ENCODE results near the gene ATF6. TPM values are rescaled to one million over a fixed set of nuclear protein-coding genes. Genes with fewer than 3 reads are reported as not detected.

Gene ATF6
- total RNA-seq, 2 experiments from 2014 or later: 16.2 to 17.1 TPM

DNA sequence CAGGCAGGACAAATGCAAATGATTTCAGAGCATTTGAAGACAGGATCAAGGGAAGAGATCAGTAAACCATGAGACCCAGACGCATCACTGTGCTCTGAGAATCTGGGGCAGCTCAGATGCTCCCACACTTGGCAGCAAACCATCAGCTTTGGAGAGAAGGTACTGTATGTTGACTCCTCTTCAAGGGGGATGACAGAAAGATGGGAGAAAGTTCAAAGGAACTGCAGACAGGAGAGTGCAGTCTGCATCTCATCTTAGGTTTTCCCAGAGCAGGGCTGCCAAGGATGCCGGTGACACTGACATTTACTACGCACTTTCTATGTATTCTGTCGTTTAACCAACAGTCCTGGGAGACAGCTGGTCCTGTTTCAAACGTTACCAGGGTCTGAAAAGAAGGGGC is 221.8 kb downstream of the ATF6 start:
- intact Hi-C loops (cut with DNase I, micrococcal nuclease): no loop called here
- TF ChIP-seq, protein P1, sequence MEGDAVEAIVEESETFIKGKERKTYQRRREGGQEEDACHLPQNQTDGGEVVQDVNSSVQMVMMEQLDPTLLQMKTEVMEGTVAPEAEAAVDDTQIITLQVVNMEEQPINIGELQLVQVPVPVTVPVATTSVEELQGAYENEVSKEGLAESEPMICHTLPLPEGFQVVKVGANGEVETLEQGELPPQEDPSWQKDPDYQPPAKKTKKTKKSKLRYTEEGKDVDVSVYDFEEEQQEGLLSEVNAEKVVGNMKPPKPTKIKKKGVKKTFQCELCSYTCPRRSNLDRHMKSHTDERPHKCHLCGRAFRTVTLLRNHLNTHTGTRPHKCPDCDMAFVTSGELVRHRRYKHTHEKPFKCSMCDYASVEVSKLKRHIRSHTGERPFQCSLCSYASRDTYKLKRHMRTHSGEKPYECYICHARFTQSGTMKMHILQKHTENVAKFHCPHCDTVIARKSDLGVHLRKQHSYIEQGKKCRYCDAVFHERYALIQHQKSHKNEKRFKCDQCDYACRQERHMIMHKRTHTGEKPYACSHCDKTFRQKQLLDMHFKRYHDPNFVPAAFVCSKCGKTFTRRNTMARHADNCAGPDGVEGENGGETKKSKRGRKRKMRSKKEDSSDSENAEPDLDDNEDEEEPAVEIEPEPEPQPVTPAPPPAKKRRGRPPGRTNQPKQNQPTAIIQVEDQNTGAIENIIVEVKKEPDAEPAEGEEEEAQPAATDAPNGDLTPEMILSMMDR (IDR thresholded peaks at IDR 0.05): no peak
- DNase-seq: no peak
- Mint-ChIP-seq H3K4me3 (no peak overlapping the region), H3K4me1 (ENCODE audit: low read depth) (no peaks in the 10 kb centered on the region), H3K27ac (no peak overlapping the region), H3K9me3 (peaks cover 3% of the 10 kb centered on the region), H3K27me3 (no peaks in the 10 kb centered on the region), H3K36me3 (ENCODE audit: low read depth) (no peaks in the 10 kb centered on the region)
- Histone ChIP-seq H3K27me3 (ENCODE audit: control insufficient read depth in 1 of 2, insufficient read depth in 2 of 2, low read length in 2 of 2) (no peaks in the 10 kb centered on the region), H3K27ac (ENCODE audit: low read depth in 1 of 2, low read length in 2 of 2) (no peak overlapping the region), H3K4me1 (ENCODE audit: insufficient read depth, low read length) (no peaks in the 10 kb centered on the region), H3K36me3 (ENCODE audit: insufficient read depth, low read length) (no peaks in the 10 kb centered on the region), H3K9me3 (ENCODE audit: control insufficient read depth in 1 of 2, insufficient read depth in 1 of 2, low read length in 2 of 2) (peaks cover 6 to 9% of the 10 kb centered on the region in 2 experiments), H3K4me3 (ENCODE audit: low read length) (no peak overlapping the region)
- ChIA-PET POLR2A (no interaction called here), CTCF (no interaction called here)
- no peak for ATAC-seq (ENCODE audit: poor library complexity)

DNA sequence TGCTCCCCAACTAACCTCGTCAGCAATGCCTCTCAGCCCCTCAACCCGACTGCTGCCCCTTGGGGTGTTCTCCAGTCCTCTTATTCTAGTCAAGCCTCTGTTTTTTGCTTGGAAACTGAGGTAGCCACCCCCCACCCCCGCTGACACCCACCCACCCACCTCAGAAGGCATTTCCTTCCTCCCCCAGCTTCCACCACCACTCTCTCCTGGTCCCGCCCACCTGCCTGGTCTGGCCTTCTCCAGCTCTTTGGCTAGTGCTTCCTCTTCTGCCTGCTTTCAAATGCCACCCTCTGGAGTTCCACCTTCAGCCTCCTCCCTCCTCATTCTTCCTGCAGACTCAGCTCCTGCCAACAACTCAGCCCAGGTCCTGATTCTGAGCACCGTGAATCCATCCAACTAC is 222.3 kb downstream of the ATF6 start:
- ATAC-seq (ENCODE audit: poor library complexity): no peak
- H3K36me3 Mint-ChIP-seq (ENCODE audit: low read depth): no peaks in the 10 kb centered on the region

DNA sequence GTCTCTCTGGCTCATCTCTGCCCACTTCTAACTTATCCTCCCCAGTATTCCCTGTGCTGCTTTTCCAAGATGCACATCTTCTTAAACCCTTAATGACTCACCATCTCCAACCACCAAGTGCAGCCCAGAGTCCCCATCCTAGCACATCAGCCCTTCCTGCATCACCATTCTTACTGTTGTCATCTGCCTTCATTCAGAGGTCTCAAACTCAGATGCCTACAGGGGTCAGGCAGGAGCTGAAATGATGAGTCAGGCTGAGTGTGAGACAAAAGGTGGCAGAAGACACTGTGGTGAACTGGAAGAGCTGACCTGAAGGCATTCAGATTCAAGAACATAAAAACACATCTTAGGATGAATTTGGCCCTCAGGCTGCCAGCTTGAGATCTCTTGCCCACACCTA is 223.0 kb downstream of the ATF6 start:
- Mint-ChIP-seq H3K27ac (no peak overlapping the region), H3K4me1 (ENCODE audit: low read depth) (no peaks in the 10 kb centered on the region), H3K36me3 (ENCODE audit: low read depth) (no peaks in the 10 kb centered on the region), H3K27me3 (no peaks in the 10 kb centered on the region), H3K9me3 (peaks cover 3% of the 10 kb centered on the region), H3K4me3 (no peak overlapping the region)
- TF ChIP-seq, protein P1 (IDR thresholded peaks at IDR 0.05): no peak
- no peaks in the 10 kb centered on the region for H3K27me3 ChIP-seq (ENCODE audit: control insufficient read depth in 1 of 2, insufficient read depth in 2 of 2, low read length in 2 of 2)
- H3K4me1 ChIP-seq (ENCODE audit: insufficient read depth, low read length): no peaks in the 10 kb centered on the region
- H3K36me3 ChIP-seq (ENCODE audit: insufficient read depth, low read length): no peaks in the 10 kb centered on the region
- intact Hi-C loops (cut with DNase I, micrococcal nuclease): no loop called here
- no peak overlapping the region for H3K4me3 ChIP-seq (ENCODE audit: low read length)
- DNase-seq (no peak), ATAC-seq (ENCODE audit: poor library complexity) (no peak)
- peaks cover 6 to 15% of the 10 kb centered on the region in 2 experiments for H3K9me3 ChIP-seq (ENCODE audit: control insufficient read depth in 1 of 2, insufficient read depth in 1 of 2, low read length in 2 of 2)
- POLR2A ChIA-PET: no interaction called here
- CTCF ChIA-PET: no interaction called here
- H3K27ac ChIP-seq (ENCODE audit: low read depth in 1 of 2, low read length in 2 of 2): no peak overlapping the region

More for the DNA sequence above, 222.3 kb downstream of the ATF6 start:
- Histone ChIP-seq H3K27me3 (ENCODE audit: control insufficient read depth in 1 of 2, insufficient read depth in 2 of 2, low read length in 2 of 2) (no peaks in the 10 kb centered on the region), H3K9me3 (ENCODE audit: control insufficient read depth in 1 of 2, insufficient read depth in 1 of 2, low read length in 2 of 2) (peaks cover 6 to 13% of the 10 kb centered on the region in 2 experiments), H3K4me1 (ENCODE audit: insufficient read depth, low read length) (no peaks in the 10 kb centered on the region), H3K4me3 (ENCODE audit: low read length) (no peak overlapping the region), H3K27ac (ENCODE audit: low read depth in 1 of 2, low read length in 2 of 2) (no peak overlapping the region), H3K36me3 (ENCODE audit: insufficient read depth, low read length) (no peaks in the 10 kb centered on the region)
- TF ChIP-seq, protein P1 (IDR thresholded peaks at IDR 0.05): no peak
- Mint-ChIP-seq H3K27ac (no peak overlapping the region), H3K4me3 (no peak overlapping the region), H3K9me3 (peaks cover 3% of the 10 kb centered on the region), H3K27me3 (no peaks in the 10 kb centered on the region), H3K4me1 (ENCODE audit: low read depth) (no peaks in the 10 kb centered on the region)
- CTCF ChIA-PET: no interaction called here
- intact Hi-C loops (cut with DNase I, micrococcal nuclease): no loop called here
- DNase-seq: no peak
- POLR2A ChIA-PET: no interaction called here
